Measurements from ENCODE around the gene IRF9.

- TF ChIP-seq CTCF (IDR thresholded peaks at IDR 0.05) (no peak), EP300 (IDR thresholded peaks at IDR 0.05) (no peak), POLR2AphosphoS5 (IDR thresholded peaks at IDR 0.05) (no peak)
These were observed 11.8 kb downstream of the IRF9 start for GRCh38 chr14:24172871-24173281.
